CD4-positive, alpha-beta T cell treated with Interleukin-12 subunit alpha and Interleukin-12 subunit beta, for 1 hour (primary cell): ENCODE results near the gene REV3L.

ENCODE experiments used
- DNase-seq: peaks from one replicate; pipeline ENCODE4 v3.0.0-alpha.2; 2020

REV3L gene

GRCh38 chr6:111462770-111463391 lies 20.1 kb downstream of the REV3L start:
- DNase-seq = no peak

- peak; percentile 17 for DNase-seq
These were observed 21.2 kb downstream of the REV3L start for GRCh38 chr6:111461860-111462259.

DNA sequence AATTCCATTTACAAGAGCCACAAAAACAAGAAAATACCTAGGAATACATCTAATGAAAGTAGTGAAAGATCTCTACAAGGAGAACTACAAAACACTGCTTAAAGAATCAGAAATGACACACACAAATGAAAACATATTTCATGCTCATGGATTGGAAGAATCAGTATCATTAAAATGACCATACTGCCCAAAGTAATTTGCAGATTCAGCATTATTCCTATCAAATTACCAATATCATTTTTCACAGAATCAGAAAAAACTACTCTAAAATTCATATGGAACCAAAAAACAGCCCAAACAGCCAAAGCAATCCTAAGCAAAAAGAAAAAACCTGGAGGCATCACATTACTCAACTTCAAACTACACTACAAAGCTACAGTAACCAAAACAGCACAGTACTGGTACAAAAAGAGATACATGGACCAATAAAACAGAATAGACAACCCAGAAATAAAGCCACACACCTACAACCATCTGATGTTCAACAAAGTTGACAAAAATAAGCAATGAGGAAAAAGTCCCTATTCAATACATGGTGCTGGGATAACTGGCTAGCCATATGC lies 24.3 kb downstream of the REV3L start:
- DNase-seq = no peak

DNA sequence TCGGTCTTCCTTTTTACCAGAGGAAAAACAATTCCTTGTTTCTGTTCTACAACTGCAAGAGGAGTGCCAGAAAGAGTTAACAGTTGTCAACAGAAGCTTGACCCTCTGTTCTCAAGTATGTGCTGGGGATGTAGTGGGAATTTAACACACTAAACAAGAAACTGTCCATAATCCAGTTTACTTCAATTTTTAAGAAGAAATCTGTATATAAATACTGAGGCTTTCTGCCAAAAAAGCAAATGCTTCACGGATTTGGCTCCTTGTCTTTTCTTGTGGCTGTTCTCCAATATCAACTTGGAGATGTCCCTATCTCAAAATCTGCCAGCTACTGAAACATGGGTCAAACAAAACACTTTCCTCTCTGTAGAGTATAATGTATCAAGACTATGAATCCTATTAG lies 26.8 kb downstream of the REV3L start:
- no peak for DNase-seq

- DNase-seq = no peak
These were observed 32.4 kb downstream of the REV3L start for GRCh38 chr6:111450636-111451035.

DNA sequence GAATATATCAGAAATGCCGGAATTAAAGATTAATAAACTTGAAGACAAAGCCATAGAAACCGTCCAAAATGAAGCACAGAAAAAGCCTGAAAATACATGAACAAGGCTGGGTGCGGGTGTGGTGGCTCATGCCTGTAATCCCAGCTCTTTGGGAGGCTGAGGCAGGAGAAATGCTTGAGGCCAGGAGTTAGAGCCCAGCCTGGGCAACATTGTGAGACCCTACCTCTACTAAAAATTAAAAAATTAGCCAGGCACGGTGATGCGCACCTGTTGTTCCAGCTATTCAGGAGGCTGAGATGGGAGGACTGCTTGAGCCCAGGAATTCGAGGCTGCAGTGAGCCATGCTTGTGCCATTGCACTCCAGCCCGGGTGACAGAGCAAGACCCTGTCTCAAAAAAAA lies 32.9 kb downstream of the REV3L start:
- no peak for DNase-seq

DNA sequence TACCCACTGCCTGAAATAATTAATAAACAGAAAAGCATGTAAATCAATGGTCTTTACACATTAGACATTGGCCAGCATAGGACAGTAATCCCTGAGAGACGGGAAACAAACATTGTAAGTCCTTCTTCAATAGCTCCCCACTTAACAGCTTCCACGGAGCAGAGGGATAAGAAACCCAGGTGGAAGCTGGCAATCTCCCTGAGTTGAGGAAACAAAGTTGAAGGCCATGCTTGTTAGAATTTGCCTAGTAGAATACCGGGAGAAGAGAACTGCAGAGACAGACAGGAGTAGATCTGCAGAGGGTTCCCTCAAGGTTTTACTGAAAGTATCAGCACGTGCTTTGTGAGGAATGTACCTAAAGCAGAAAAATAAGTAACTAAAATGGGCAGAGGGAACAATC lies 33.9 kb downstream of the REV3L start:
- no peak for DNase-seq

DNA sequence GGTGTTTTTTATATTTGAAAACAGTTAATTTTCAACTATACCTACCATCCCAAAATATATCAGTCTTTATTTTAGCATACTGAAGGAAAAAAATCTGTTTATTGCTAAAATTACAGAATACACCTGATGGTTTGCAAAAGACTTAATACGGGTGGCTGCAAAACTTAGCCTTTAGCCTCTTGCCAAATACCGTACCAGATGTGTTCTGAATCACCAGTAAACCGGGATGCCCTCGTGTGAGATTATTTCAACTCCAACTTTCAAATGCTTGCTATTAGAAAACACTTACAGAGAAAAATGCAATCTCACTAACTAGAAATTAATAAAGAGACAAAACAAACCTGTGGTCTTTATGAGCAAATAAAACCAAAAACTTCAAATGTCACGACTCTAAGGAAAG lies 36.0 kb downstream of the REV3L start:
- no peak for DNase-seq

GRCh38 chr6:111445861-111446267 lies 37.2 kb downstream of the REV3L start:
- DNase-seq = no peak

GRCh38 chr6:111444794-111445193 lies 38.2 kb downstream of the REV3L start:
- no peak for DNase-seq

- no peak for DNase-seq
These were observed 41.3 kb downstream of the REV3L start for GRCh38 chr6:111441678-111442243.

DNA sequence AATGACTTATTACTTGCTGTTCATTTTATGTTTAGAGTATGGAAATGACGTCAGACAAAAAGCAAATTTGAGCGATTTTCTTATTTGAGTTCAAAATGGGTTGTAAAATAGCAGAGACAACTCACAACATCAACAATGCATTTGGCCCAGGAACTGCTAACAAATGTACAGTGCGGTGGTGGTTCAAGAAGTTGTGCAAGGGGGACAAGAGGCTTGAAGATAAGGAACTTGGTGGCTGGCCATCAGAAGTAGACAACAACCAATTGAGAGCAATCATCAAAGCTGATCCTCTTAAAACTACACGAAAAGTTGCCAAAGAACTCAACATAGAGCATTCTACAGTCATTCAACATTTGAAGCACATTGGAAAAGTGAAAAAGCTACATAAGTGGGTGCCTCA lies 43.8 kb downstream of the REV3L start:
- DNase-seq = no peak

DNA sequence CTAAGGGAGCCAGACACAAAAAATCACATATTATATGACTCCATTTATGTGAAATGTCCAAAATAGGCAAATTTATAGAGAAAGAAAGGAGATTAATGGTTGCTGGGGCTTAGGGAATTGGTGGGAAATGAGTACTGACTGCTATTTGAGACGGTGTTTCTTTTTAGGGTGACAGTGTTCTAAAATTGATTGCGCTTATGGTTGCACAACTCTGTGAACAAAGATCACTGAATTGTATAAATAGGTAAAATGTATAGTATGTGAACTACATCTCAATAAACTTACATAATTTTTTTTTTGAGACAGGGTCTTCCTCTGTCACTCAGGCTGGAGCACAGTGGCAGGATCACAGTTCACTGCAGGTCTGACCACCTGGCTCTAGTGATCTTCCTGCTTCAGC lies 45.4 kb downstream of the REV3L start:
- no peak for DNase-seq

- DNase-seq = no peak
These were observed 50.5 kb downstream of the REV3L start for GRCh38 chr6:111432511-111432910.

- no peak for DNase-seq
These were observed 52.2 kb downstream of the REV3L start for GRCh38 chr6:111430605-111431376.

GRCh38 chr6:111429571-111429970 lies 53.4 kb downstream of the REV3L start:
- DNase-seq = no peak

GRCh38 chr6:111428811-111429210 lies 54.2 kb downstream of the REV3L start:
- no peak for DNase-seq

DNA sequence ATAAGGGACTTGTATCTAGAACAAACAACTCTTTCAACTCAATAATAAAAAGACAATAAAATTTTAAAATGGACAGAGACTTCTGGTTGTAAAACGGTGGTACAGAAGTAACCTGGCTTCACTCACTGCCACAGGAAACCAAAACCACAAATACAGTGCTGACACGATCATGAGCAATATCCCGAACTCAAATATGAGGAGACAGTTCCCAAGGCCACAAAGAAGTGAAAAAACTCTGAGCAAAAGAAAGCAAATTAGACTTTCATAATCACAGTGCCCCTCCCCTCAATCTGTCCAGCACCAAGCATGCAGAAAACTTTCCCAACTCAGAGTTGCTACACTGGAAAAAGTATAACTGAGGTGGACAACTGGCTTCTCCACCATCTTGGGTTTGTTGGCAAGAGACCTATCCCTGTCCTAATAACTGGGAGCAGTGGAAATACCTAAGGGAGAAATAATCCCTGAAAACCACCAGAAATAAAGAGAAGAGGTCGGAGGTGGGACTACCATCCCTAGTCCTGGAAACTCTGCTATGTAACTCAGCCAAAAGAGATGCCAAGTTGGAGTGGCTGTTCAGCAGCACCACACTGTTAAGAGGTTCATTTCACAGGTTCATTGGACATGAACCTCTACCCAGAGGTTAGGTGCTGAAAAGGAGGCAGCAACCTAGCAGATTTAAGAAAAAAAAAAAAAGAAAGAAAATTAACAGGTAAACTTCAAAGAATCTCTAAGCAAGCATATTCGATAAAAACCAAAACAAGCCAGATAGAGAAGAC lies 55.5 kb downstream of the REV3L start:
- DNase-seq = peak; percentile 39

- no peak for DNase-seq
These were observed 58.8 kb downstream of the REV3L start for GRCh38 chr6:111423960-111424846.

GRCh38 chr6:111423055-111423633 lies 59.9 kb downstream of the REV3L start:
- DNase-seq = no peak

DNA sequence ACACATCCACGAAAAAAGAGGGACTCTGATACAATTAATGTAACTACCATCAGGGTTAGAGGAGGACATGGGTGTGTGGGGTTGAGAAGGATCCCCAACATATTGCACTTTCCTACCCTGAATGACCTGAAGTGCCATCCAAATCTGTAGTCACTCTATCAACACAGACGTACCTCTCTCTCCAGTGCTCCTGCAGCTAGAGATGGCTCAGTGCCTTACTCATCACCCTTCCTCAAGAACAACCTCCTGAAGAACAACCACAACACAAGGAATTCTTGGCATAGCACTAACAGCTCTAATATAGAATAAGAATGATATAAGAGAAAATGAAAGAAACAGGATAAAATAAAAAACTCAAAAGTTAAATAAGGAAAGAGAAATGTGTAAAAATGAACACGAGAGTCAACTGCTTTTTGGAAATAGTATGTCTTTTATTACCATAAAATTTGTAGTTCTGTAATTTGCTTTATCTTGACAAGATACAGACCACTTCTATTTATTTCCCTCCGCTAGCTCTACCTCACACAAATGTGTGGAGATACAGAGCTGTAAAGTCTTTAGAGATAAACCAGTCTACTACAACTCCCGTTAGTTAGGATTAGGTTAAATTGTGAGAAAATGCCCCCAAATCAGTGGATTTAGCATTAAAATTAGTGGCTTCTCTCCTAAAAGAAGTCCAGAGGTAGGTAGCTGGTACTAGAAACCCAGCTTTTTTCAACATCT lies 63.9 kb downstream of the REV3L start:
- DNase-seq = no peak
